Stimulated activated CD4-positive, alpha-beta T cell treated with anti-CD3 and anti-CD28 coated beads, Interleukin-12 subunit alpha, Interleukin-12 subunit beta, amount 100 ng/mL, for 48 hours (primary cell): ENCODE data around the gene SPDYE17.
"Not testable (repeated sequence)": the region's sequence is repeated elsewhere in the genome, so short reads cannot be mapped to it uniquely, and the experiment has no call there.

ENCODE experiments used
- DNase-seq, 3 donors: peaks; one replicate each; pipeline ENCODE4 v3.0.0-alpha.2; 2020; ENCODE audit warnings: low read depth in 2 of 3, low spot score in 1 of 3

SPDYE17 gene, protein sequence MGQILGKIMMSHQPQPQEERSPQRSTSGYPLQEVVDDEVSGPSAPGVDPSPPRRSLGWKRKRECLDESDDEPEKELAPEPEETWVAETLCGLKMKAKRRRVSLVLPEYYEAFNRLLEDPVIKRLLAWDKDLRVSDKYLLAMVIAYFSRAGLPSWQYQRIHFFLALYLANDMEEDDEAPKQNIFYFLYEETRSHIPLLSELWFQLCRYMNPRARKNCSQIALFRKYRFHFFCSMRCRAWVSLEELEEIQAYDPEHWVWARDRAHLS

DNA sequence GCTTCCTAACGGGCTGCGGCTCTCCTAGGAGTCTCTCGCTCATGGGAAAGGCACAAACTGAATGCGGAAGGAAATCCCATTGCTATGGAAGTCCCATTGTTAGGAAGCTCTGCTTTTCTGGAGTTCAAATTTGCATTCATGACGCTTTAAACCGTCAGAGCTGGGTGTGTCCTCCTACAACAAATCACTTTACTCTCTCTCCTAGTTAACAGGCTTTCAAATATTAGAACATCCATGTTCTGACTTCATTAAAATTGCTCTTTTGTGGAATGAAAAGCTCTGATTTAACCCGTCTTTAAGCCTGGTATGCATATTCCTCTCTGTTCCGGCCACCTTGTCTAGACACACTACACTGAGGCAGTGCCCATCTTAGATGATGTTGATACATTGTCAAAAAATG is at the start of gene SPDYE17:
Gene SPDYE17 (minus strand): TSS at position 101 of the 400 bp plus-strand sequence. CDS start 1,791 bp downstream, outside the sequence.
- not testable (repeated sequence) for DNase-seq

DNA sequence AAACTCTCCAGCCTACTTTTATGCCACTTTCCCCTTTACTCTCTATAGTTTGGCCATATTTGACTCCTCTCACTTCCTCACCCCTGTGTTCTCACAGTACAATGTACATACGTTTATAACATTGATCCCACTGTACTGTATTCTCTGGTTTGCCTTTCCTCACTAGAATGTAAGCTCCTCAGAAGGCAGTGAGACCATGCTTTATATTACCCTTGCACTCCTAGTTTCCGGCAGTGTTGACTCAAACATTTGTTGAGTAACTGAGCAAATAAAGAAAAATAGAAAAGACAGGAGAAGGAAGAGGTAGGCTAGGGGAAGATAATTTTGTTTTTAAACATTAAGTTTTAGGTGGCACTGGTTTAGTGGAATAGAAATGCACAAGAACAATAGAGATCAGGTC is 48.1 kb upstream of the SPDYE17 start:
- DNase-seq = not testable (repeated sequence)

DNA sequence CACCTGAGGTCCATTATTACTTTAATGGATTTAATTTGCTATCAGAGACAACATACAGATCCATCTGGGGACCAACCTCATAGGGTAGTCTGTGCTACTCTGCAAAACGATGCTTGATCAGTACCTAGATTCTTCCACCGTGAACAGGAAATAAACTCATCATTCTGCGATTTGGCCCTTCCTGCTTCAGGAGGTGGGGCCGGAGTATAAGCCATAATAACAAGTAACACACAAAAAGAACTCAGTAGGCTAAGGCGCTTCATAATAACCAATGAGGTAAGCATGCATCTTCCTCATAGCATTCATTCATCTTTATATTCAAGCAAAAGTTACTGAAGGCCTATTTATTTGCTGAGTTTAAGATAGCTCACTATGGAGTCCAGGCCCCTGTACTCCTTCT is 47.5 kb upstream of the SPDYE17 start:
- not testable (repeated sequence) for DNase-seq

DNA sequence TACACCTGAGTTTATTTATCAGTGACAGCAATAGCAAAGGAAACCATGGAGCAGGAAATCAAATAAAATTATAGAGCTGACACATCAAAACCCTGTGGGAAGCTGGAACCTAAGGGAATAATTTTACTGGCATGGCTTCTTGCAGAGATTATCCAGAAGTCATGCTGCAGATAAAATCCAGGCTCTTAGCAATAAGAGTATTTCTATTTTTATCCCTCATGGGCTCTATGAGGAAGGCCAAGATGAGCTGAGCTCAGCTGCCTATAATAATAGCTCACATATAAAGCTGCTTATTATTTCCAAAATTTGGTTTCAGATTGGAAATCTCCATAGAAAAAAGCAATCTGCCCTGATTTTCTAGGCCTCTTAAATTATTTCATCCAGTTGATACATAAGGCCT is 47.0 kb upstream of the SPDYE17 start:
- DNase-seq = not testable (repeated sequence)

DNA sequence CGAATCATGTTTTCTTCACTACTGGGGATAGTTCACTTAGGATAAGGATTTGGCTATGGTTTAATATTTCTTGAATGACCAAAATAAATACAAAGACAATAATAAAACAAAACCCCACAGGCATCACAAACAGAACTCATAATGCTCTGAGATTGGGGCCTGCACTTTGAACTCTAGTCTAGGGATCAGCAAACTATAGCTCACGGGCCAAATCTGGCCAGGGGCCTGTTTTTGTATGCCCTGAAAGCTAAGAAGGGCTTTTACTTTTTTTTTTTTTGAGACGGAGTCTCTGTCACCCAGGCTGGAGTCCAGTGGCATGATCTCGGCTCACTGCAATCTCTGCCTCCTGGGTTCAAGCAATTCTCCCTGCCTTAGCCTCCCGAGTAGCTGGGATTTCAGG is 44.9 kb upstream of the SPDYE17 start:
- DNase-seq = not testable (repeated sequence)

DNA sequence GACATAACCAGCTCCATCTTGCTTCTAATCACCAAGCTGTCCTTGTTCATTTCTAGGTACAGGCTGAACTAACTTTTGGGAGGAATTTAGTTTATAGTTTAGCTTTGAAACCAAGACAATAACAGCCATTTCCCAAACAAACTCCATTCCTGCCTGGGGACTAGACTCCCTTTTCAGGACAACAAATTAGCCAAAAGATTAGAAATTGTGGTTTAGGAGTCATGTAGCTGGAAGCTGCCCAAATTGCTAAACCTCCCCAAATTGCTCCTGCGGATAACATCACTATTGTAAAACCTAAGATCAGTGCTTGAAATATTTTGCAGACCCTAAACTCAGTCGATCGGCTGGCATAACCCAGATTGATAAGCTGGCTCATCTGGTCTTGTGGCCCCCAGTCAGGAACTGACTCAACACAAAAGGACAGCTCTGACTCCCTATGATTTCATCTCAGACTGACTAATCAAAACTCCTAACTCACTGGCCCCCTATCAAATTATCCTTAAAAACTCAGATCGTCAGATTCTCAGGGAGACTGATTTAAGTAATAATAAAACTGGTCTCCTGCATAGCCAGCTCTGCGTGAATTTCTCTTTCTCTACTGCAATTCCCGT is 42.7 kb upstream of the SPDYE17 start:
- not testable (repeated sequence) for DNase-seq

DNA sequence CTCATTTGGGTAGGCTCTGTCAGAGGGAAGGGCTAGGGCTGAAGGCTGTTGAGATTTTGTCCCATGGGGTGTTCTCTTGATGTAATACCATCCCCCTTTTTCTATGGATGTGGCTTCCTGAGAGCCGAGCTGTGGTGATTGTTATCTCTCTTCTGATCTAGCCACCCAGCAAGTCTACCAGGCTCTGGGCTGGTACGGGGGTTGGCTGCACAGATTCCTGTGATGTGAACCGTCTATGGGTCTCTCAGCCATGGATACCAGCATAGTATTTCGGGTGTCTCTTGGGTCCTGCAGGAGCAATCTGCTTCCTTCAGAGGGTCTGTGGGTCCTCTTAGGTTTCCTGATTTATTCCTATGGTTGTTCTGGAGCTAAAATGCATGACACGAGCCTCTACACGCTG is 38.9 kb upstream of the SPDYE17 start:
- DNase-seq = not testable (repeated sequence)

DNA sequence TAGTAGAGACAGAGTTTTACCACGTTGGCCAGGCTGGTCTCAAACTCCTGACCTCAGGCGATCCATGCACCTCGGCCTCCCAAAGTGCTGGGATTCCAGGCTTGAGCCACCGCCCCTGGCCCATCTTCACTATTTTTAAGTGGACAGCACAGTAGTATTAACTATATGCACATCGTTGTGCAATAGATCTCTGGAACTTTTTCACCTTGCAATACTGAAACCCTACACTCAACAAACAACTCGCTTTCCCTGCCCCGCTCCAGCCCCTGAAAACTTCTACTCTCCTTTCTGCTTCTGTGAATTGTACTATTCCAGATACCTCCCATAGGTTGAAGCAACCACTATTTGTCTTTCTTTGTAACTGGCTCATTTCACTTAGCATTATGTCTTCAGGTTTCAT is 33.7 kb upstream of the SPDYE17 start:
- DNase-seq = not testable (repeated sequence)

DNA sequence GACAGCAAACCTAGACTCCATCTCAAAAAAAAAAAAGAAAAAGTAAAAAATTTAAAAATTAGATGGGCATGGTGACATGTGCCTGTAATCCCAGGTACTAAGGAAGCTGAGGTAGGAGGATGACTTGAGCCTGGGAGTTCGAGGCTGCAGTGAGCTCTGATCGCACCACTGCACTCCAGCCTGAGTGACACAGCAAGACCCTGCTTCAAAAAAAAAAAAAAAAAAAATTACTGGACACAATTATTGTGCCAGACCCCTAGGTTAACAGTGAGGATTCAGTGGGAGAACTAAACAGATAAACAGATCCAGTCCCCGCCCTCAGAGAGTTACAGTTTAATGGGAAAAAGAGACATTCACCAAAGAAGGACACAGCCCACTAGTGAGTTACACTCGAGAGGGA is 31.6 kb upstream of the SPDYE17 start:
- DNase-seq = not testable (repeated sequence)

DNA sequence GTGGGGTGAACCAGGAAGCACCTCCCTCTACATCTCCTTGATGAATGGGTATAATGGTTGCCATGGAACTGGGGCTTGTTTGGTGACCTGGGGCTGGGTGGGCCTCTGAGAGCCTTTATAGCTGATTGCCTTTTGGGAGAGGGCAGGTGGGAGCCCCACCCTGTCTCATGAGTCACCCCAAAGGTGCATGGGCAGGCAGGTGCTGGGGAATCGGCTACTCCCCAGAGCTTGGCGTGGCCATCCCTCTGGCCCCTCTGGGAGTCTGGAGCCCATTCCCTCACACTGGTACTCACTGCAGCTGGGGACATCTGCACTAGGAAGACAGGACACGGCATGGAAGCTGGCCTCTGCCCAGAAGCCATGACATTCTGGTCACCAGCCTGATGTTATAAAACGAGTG is 30.4 kb upstream of the SPDYE17 start, which contains the start of gene SPDYE18:
Gene SPDYE18 (minus strand): TSS at position 2 of the 400 bp plus-strand sequence. CDS start 2,046 bp downstream, outside the sequence.
- DNase-seq = not testable (repeated sequence)

DNA sequence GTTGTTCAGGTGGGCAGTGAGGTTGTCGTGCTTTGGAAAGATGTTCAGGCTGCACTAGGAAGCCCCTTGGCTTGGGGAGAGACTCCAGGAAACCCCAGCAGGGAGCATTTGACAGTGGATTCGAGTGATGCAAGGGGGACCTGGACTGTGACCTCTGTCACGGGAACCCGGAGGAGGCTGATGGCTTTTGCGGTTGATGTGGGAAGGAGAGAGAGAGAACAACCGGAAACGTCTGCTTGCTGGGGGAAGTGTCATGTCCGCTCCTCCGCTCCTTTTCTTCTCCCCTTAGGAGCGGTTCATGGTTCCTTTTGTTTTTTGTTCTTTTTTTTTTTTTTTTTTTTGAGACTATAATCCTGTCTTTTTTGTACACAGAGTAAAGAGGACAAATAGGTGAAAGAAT is 5.8 kb downstream of the SPDYE17 start:
- DNase-seq = not testable (repeated sequence)

DNA sequence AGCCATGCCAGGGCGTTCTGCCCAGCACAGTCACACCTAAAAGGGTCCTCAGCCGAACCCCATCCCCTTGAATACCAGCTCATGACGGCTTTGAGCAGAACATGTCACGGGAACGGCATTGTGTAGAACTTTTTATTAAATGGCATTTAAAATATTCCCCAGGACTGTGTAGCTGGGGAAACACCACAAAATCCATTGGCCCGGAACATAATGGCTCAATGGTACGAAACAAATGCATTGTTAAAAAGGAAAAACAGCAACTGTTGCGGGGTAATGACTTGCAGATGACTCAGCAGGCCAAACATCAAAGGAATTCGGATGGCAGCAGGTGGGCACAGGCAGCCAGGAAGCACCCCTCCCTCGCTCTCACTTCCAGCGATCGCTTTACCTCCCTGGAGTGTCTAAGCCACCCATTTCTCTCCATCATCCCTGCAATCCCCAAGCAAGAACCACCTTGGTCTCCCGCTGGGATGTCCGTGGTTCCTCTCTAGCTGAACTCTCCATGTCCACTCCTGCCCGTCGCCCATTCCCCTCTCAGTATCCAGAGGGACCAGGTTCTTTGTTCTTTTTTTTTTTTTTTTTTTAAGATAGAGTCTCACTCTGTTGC is 22.0 kb downstream of the SPDYE17 start:
- not testable (repeated sequence) for DNase-seq

DNA sequence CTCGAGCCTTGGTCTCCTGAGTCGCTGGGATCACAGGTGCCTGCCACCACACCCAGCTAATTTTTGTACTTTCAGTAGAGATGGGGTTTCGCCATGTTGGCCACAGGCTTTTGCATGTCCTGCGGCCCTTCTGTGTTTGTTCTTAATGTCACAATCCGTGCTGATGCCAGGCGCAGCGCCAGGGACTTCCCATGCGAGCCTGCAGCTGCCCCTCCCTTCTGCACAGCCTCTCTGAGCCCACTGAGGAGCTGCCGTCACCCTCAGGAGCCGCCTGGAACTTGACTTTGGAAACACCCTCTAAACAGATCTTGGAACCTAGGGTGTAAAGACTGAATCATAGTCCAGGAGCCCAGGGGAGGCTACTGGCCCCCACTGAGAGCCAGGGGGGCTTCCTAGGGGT is 24.2 kb downstream of the SPDYE17 start:
- not testable (repeated sequence) for DNase-seq

DNA sequence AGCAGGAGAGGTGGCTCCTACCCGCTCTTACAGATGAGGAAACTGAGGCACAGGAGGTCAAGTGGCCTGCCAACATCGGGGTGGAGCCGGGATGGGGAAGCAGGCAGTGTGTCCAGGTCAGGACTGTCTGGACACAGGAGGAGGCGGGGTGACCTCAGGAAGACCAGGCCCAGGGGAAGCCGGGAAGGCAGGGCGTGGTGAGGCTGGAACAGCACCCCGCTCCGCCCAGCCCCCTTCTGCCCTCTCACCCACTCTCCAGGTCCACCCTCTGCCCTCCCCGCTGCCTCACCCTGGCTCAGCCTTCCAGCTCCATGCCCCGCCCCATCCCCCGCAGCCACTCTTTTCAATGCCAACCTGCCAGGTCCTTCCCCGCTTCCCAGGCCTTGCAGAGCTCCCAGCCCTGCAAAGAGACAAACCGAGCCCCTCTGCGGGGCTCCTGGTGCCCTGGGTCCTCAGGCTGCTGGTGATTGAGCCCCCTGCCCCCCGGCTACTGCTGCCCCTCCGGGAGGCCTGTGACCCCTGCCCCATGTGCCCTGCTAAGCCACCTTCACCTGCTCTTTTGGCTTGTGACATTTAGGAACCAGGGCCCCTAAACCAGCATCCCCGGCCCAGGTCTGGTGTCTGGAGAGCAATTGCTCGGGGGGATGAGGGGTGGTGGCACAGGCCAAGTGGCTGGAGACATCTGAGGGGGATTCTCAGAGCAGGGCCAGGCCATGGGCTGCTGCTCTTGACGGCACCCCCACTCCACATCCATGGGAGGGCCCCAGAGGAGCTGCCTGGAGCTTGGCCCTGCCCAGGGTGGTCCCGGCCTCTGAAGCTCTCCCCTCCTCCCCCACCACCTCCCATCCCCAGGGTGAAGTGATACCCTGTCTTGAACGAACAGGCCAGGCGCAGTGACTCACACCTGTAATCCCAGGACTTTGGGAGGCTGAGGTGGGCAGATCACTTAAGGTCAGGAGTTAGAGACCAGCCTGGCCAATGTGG is 25.7 kb downstream of the SPDYE17 start:
- not testable (repeated sequence) for DNase-seq

DNA sequence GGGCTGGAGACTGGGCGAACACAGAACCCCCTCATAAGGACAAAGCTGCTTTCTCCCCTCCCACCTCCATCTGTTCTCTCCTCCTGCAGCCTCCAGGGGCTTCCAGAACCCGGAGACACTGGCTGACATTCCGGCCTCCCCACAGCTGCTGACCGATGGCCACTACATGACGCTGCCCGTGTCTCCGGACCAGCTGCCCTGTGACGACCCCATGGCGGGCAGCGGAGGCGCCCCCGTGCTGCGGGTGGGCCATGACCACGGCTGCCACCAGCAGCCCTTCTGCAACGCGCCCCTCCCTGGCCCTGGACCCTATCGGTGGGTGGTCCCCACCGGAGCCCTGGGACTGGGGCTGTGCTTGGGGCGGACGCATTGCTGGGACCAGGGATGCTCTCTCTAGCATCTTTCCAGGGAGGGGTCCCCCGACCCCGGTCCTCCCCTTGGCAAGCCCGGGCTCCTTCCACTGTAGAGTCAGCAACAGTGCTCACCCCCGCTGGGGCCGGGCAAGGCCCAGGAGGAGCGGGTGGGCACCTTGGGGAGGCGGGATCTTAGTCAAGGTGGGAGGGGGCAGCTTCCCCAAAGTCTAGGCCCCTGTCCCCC is 26.6 kb downstream of the SPDYE17 start:
- DNase-seq = not testable (repeated sequence)

DNA sequence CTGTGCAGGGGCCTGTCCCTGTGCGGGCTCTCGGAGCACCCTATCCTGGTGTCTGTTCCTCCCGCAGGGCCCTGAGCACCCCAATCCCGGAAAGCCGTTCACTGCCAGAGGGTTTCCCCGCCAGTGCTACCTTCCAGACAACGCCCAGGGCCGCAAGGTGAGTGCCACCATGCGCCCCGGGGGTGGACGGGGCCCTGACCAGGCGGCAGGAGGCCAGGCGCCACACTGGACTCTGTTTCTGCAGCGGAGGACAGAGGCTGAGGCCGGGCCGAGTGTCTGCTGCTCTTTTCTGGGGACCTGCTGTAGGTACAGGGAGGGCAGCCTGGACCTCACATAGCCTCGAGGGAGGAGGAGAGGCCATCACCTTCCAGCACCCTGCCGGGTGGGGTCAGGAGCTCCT is 28.0 kb downstream of the SPDYE17 start:
- not testable (repeated sequence) for DNase-seq

DNA sequence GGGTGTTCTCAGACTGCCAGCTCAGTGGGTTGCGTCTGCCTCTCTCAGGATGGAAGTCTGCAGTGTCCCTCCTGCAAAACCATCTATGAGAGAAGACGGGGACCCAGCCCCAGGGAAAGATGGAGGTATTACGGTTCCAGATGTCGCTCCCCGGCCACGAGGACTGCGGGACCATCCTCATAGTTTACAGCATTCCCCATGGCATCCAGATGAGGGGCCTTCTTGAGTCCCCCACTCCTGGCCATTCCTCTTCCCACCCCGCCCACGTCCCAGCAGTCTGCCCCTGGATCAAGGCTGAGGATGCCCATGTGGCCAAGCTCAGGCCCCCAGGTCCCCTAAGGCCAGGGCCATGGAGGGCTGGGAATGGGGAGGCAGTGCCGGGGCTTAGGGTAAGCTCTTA is 28.9 kb downstream of the SPDYE17 start:
- not testable (repeated sequence) for DNase-seq

DNA sequence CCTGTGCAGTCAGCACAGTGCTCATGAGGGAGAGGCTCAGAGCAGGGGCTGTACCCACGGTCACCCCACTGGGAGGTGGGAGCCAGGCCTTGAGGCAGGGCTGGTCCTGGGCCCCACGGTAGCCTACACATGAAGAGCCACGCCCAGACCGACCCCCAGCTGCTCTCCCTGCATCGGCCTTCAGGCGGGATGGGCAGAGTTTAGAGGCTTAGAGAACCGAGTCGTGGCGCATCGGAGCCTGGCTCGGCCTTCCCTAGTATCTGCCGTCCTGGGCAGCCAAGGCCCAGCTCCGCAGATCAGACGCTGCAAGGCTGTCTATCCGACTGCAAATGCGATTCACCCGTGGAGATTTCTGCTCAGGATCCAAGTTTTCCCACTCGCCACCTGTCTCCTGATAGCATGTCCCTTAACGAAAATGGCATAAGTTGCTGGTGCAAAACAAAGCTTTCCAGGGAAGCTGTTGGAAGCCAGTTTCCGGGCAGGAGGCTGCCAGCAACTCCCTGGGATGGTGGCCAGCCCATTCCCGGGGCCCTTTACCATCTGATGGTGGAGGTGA is 29.4 kb downstream of the SPDYE17 start:
- DNase-seq = not testable (repeated sequence)

DNA sequence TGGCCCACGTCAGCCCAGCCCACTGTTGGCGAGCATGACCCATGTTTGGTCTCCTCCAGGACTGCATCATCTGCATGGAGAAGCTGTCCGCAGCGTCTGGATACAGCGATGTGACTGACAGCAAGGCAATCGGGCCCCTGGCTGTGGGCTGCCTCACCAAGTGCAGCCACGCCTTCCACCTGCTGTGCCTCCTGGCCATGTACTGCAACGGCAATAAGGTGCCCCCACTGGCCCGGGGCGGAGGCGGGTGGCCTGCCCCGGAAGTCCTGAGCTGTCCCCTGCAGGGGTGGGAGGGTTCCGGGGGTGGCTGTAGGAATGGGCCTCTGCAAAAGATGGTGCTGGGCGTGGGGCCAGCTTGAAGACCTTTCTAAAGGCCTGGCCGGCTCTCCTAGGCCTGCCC is 30.1 kb downstream of the SPDYE17 start:
- DNase-seq = not testable (repeated sequence)

DNA sequence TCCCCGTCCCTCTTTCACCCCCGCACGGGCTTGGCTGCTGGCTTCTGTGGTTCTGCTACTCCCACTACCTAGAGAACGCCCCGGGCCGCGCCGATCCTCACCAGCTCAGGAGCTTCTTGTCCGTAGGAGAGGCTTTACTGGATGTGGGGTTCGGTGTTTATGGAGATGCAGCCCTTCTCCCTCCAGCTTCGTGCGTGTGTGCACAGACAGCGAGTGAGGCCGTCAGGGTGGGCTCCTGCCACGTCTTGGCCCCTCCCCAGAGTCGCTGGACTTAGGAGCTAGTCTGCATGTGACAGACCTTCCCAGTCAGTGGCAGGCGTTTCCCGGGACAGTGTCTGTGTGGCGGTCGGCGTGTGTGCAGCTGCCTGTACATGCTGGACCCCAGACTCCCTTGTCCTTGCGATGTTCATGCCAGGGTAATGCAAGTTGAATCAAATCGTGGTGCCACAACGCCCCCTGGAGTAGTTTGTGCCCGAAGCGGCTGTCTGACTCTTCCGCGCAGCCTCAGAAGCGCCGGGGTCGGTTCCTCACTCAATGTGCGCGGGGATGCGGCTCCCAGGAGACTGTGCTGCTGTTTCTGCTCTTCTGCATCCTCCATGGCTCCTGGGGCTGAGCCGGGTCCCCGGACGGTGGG is 32.6 kb downstream of the SPDYE17 start:
- DNase-seq = not testable (repeated sequence)
